BE2C (cell line): Measurements from ENCODE around the gene RPSA.

Experiments
- DNase-seq: peaks from one replicate; pipeline ENCODE4 v3.0.0-alpha.2; 2020
- H3K27me3 ChIP-seq: fragments of 250-450 bp; sonication (Bioruptor Pico); 2 replicates; pipeline ENCODE4 v1.5.1; 2020; ENCODE audit warnings: mild to moderate bottlenecking
- H3K36me3 ChIP-seq: fragments of 250-450 bp; sonication (Bioruptor Pico); 2 replicates; pipeline ENCODE4 v1.5.1; 2020; ENCODE audit warnings: mild to moderate bottlenecking
- H3K4me1 ChIP-seq: fragments of 250-450 bp; sonication (Bioruptor Pico); 2 replicates; pipeline ENCODE4 v1.5.1; 2020
- H3K4me3 ChIP-seq: 2 replicates; pipeline ENCODE4 v1.5.1; 2011; ENCODE audit warnings: low read depth, low read length
- H3K9me3 ChIP-seq: fragments of 250-450 bp; sonication (Bioruptor Pico); 2 replicates; pipeline ENCODE4 v1.5.1; 2020
- TF ChIP-seq, protein P1 (sequence below): IDR thresholded peaks from 2 replicates; pipeline ENCODE4 v1.5.1; 2012; ENCODE audit warnings: mild to moderate bottlenecking, low read depth, low read length

RPSA gene

DNA sequence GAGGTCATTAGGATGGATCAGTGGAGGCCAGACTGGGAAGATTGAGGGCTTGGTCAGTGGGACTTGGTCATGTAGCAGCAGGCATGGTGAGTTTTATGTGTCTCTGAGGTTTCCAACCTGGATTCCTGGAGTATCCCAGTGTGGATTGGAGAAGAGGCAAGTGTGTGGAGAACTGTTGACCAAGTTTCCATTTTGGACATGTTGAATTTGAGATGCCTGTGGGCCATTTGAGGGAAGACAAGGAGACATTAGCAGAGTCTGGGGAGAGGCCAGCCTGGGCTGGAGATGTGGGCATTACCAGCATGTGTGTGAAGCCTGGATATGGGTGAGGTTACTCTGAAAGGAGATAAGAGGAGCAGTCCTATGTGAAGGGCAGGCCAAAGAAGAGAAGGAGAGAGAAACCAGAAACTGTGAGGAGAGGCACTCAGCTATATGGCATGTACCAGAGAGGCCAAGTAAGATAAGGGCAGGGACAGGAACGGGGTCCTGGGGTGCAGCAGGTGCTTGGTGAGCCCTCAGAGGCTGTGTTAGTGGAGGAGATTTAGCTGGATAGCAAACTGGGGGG lies 19.0 kb upstream of the RPSA start:
- Histone ChIP-seq H3K36me3 (no peaks in the 10 kb centered on the region), H3K27me3 (no peaks in the 10 kb centered on the region), H3K9me3 (no peaks in the 10 kb centered on the region), H3K4me1 (no peaks in the 10 kb centered on the region), H3K4me3 (no peak overlapping the region)
- TF ChIP-seq, protein P1, sequence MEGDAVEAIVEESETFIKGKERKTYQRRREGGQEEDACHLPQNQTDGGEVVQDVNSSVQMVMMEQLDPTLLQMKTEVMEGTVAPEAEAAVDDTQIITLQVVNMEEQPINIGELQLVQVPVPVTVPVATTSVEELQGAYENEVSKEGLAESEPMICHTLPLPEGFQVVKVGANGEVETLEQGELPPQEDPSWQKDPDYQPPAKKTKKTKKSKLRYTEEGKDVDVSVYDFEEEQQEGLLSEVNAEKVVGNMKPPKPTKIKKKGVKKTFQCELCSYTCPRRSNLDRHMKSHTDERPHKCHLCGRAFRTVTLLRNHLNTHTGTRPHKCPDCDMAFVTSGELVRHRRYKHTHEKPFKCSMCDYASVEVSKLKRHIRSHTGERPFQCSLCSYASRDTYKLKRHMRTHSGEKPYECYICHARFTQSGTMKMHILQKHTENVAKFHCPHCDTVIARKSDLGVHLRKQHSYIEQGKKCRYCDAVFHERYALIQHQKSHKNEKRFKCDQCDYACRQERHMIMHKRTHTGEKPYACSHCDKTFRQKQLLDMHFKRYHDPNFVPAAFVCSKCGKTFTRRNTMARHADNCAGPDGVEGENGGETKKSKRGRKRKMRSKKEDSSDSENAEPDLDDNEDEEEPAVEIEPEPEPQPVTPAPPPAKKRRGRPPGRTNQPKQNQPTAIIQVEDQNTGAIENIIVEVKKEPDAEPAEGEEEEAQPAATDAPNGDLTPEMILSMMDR = no peak
- no peak for DNase-seq

DNA sequence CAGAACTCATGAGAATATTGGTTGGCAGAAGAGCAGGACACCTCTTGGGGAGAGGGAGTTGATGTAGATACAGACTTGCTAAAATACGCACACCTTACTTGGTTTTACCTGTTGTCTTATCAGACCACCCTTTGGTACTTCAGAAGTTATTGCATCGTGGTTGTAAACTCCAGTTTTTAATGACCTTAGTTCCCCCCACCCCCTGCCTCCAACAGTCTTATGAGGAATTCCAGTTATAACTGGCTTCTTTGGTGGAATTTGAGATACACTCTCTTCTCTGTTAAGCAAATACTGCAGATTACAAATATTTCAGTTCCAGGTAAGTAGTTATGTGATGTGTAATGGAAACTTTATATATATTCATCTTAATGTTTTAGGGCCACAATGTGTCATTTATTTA lies 18.4 kb upstream of the RPSA start:
- DNase-seq = no peak
- no peaks in the 10 kb centered on the region for H3K27me3 ChIP-seq
- H3K36me3 ChIP-seq = no peaks in the 10 kb centered on the region
- TF ChIP-seq, protein P1 = no peak
- no peaks in the 10 kb centered on the region for H3K4me1 ChIP-seq
- H3K4me3 ChIP-seq = no peak overlapping the region
- no peaks in the 10 kb centered on the region for H3K9me3 ChIP-seq

DNA sequence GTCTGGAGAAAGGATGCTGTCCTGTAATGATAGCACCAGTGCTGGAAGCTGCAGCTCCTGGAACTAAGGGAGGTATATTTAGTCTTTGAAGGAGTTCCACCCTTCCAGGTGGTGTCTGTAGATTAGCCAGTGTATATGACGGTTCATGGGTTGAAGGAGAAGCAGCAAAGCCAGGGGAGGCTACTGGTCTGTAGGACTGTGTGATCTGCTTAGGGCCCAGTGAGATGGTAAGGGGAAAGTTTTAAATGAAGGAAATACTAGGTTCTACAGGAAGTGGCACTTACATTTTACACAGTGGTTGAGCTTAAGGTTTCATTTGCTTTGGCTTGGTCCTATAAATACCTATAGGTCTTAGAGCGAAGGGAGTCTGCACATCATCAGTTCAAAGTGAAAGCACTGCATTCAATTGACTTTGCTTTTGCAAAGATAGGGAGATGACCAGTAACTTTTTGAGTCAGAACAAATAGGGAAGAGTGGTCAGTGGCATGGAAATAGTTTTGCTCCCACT lies 17.7 kb upstream of the RPSA start:
- no peak for DNase-seq
- Histone ChIP-seq H3K4me1 (no peaks in the 10 kb centered on the region), H3K9me3 (no peaks in the 10 kb centered on the region), H3K4me3 (no peak overlapping the region), H3K36me3 (no peaks in the 10 kb centered on the region; the same call in 1 of the 2 replicates), H3K27me3 (no peaks in the 10 kb centered on the region)
- TF ChIP-seq, protein P1 = no peak

- no peaks in the 10 kb centered on the region; the same call in 1 of the 2 replicates for H3K36me3 ChIP-seq
- DNase-seq = no peak
- TF ChIP-seq, protein P1 = no peak
- H3K9me3 ChIP-seq = no peaks in the 10 kb centered on the region
- H3K4me1 ChIP-seq = no peaks in the 10 kb centered on the region
- H3K4me3 ChIP-seq = no peak overlapping the region
- no peaks in the 10 kb centered on the region for H3K27me3 ChIP-seq
These were observed 16.3 kb upstream of the RPSA start for GRCh38 chr3:39390181-39390580.

DNA sequence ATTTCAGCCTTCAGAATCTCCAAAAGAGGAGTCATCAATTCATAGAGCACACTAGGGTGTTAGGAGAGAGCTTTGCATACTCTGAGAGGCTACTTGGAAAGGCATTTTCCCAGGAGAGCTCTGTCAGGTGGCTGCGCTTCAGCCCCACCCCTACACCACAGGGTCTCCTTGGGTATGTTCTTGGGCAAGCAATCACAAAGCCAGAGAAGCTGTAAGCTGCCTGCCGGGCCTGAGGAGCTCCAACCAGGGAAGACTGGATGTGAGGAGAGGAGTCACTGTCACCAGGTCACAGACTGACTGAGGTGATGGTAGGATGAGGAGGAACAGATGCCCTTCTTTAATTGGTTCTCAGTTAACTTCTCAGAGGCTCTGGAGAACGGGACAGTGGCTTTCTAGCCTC lies 9.8 kb upstream of the RPSA start:
- Histone ChIP-seq H3K36me3 (no peaks in the 10 kb centered on the region; the same call in 1 of the 2 replicates), H3K27me3 (no peaks in the 10 kb centered on the region), H3K9me3 (no peaks in the 10 kb centered on the region), H3K4me3 (no peak overlapping the region), H3K4me1 (no peaks in the 10 kb centered on the region)
- DNase-seq = no peak
- TF ChIP-seq, protein P1 = no peak

DNA sequence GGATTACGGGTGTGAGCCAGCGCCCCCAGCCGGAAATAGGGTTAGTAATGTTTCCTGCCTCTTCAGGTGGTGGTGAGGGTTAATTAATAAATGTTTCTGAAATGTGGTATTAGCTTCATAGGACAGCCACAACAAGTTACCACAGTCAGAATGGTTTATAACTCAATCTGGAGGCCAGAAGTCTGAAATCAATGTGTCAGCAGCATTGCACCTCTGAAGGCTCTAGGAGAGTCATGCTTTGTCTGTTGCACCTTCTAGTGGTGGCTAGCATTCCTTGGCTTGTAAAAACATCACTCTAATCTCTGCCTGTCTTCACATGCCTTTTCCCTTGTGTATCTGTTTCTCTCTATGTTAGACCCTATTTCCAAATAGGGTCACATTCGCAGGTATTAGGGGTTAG lies 7.8 kb upstream of the RPSA start:
- no peaks in the 10 kb centered on the region for H3K27me3 ChIP-seq
- no peaks in the 10 kb centered on the region for H3K4me1 ChIP-seq
- TF ChIP-seq, protein P1 = no peak
- H3K9me3 ChIP-seq = no peaks in the 10 kb centered on the region
- no peak for DNase-seq
- no peak overlapping the region for H3K4me3 ChIP-seq
- no peaks in the 10 kb centered on the region; the same call in 1 of the 2 replicates for H3K36me3 ChIP-seq
